GM21528 (cell line): ENCODE data around the gene ALKAL2.

Source experiments
- ATAC-seq: cut with Tn5 transposase; IDR thresholded peaks from one replicate; pipeline ENCODE4 v1.9.1; 2021; ENCODE audit warnings: mild to moderate bottlenecking, moderate library complexity; ENCODE audit not compliant: unreplicated experiment, low FRiP score

The ALKAL2 gene

DNA sequence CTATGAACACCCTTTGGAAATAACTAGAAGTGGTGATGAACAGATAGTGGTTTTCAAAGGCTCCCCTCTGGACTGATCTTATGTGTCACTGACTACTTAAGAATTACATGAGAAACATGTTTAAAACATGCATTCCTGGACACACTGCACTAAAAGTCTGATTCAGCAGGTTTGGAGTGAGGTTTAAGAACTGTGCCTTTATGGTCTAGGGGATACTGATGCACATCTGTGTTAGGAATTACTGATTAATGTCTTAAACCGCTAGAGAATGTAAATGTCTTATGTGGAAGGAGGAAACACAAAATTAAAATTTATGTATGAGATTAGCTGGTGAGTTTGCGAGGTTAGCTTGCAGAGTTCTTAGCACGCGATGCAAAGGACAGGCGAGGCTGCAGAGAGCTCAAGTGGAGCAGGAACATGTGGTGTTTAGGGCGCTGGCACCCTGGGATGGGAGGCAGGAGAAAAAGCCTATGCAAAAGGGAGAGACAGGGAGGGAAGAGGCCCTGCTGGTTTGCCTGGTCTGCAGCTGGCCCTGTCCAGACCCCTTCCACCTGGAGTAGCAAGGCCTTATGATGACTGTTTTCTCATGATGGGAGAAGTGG, 35.8 kb downstream of the ALKAL2 start:
- no peak for ATAC-seq

GRCh38 chr2:249538-250042, 38.3 kb downstream of the ALKAL2 start:
- ATAC-seq = no peak

GRCh38 chr2:248724-249123, 39.2 kb downstream of the ALKAL2 start:
- no peak for ATAC-seq

DNA sequence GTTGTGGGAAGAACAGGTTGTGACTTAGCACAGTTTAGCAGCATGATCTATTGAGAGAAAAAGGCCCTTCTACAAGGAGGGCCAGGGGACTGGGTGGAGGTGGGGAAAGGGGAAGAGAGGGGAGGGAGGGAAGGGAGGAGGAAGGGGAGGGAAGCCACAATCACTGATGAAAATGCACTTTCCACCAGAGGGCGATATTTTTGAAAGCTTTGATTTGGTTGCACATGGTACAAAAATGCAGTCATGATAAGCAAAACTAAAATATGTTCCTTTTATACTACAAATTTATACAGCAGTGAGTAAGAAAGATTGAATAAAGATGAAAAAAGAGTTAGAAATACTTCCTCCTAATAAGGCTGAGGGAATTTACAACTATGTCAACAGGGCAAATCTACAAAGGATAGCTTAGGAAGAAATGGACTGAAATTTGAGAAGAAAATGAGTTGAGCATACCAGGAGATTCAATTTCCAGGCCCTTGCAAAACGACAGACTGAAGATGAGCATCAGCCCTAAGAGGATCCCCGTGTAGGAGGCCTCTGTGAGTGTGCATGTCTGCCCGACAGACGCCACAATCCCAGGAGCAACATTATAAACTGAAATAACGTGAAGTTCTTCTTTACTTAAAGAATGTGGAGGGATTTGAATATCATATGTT, 41.3 kb downstream of the ALKAL2 start:
- no peak for ATAC-seq

GRCh38 chr2:244547-244946, 43.3 kb downstream of the ALKAL2 start:
- no peak for ATAC-seq

DNA sequence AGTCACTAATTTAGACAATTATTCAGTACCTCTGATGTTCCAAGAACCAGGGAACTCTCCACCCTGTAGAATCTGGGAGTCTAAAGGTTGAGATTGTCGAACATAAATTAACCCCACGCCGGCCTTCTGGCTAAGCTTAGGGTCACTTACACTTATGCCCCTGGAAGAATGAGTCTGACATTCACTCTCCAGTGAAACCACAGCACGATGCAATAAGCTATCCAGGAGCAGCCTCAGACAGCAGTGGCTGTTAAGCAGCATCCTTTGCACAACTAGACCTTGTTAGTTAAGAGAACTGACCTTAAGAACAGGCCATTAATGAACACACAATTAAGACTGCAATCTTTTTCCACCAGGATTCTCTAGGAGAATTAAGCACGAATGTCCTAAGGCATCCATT, 49.0 kb downstream of the ALKAL2 start:
- no peak for ATAC-seq

- ATAC-seq = no peak
Measured at GRCh38 chr2:238431-238830, 49.5 kb downstream of the ALKAL2 start.

- ATAC-seq = no peak
Measured at GRCh38 chr2:237878-238277, 50.0 kb downstream of the ALKAL2 start.

DNA sequence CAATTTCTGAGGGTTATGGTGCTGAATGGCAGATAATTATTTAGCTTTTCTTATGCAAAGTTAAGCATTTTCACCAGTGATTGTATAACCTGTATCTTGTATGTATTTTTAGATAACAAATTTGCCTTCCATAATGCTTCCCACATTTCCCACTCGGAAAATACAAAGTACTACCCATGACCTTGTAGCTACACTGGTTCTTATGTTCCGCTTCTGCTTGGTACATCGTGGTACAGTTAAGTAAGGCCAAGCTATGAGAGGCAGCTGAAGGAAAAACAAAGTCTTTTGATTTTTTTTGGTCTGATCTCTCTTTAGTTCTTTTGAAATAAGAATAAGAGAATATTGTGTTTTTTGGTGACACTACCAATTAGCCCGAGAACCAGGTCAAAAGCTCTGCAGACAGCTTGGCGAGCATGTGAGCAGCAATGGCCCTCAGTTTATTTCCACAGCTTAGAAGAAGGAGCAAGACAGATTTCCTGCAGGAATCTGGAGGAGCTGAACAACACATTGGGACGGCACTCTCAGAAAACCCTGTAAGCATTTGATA, 50.8 kb downstream of the ALKAL2 start:
- no peak for ATAC-seq

DNA sequence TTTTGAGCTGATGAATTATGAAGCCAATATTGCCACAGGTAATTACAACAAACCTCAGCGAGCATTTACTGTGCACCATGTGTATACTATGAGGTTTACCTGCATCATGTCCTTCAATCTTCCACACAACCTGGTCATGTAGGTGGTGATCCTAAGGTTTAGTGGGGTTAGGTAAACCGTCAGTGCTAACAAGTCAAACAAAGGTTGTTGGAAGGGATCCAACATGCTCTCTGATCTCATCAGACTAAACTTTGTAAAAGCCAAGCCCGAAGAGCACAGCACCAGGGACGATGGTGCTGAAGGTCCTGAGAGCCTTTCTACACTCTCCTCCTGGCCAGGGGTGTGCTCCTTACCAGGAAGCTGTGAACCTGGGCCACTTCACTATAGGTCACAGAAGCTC, 53.5 kb downstream of the ALKAL2 start:
- no peak for ATAC-seq

DNA sequence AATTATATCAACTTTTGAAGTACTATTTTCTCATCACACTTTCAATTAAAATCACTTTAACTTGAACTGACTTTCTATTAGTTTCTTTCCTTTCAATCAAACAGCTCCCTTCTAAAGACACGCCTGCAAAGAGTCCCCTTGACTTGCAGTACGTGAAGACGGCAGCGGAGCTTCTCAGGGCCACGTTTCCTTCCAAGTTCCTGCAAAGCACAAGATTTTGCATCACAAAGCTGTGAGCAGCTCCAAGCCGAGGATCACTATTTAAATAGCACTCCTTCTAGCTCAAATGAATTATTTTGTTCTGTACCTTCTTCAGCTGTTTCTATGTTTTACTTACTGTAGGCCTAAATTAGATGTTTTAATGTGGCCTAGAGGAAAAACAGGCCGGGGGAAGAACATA, 54.9 kb downstream of the ALKAL2 start:
- ATAC-seq = no peak

DNA sequence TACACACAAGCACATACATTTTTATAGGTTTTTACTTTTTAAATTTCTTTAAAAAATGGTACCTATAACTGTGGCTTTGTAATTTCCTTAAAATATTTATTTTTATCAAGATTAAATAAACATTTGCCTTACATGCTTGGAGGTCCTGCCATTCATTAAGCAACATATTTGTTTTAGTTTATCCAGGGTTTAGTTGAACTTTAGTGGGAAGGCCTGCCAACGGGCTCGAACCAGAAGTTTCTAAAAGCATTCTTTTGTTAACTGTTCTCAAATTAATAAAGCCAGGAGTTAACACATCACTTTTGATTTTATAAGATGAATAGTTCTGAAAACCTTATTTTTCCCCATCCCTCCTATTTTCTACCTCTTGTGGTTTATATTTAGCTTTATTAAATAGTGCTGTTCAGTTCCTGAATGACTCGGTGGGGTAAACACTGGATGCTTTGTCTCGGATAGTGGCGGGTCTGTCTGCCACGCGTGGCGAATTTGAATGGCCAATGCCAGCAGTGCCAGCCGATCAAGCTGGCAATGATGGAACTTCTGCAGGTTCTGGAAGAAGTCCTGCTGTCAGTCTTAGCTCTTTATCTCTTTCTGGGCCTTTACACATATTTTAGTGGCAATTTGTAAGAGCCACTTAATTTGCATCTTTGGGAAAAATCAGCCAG, 56.2 kb downstream of the ALKAL2 start:
- ATAC-seq = no peak
